PC-9 (cell line): Measurements from ENCODE around the gene ZNF14. TPM values are rescaled to one million over a fixed set of nuclear protein-coding genes. Genes with fewer than 3 reads are reported as not detected.

Source experiments
- BruUV-seq: library from RNA; stranded (reverse); fragments of 400-500 nt; replicated peaks from 2 replicates; lab custom pipeline; 2021; lab: Mats Ljungman, UMichigan
- CTCF ChIA-PET: fragments of 300-600 bp; sonication (Branson Sonifier 250); formaldehyde crosslinking; loops from one replicate; lab custom pipeline; 2022; ENCODE audit warnings: antibody characterized with exemption; lab: Charles Lee
- POLR2A ChIA-PET: fragments of 300-600 bp; sonication (Branson Sonifier 250); formaldehyde crosslinking; loops from one replicate; lab custom pipeline; 2022; ENCODE audit warnings: antibody characterized with exemption; ENCODE audit not compliant: unreplicated experiment; lab: Charles Lee
- DNase-seq, 2 experiments: peaks; one replicate each; pipeline versions ENCODE4 v3.0.0 to v3.0.0-alpha.2; 2015 to 2022; ENCODE audit warnings: mixed read lengths in 1 of 2
- H2AFZ ChIP-seq: fragments of 200-600 bp; sonication (generic); 2 replicates; pipeline ENCODE4 v1.8.1; 2017; ENCODE audit warnings: antibody characterized with exemption
- H3F3A ChIP-seq: fragments of 200-600 bp; sonication (generic); 2 replicates; pipeline ENCODE4 v1.8.1; 2017; ENCODE audit warnings: antibody characterized with exemption, mild to moderate bottlenecking, low read depth; ENCODE audit not compliant: insufficient read depth
- H3K27ac ChIP-seq: fragments of 200-600 bp; sonication (generic); 2 replicates; pipeline ENCODE4 v1.6.1; 2016; ENCODE audit warnings: mixed run types
- H3K27me3 ChIP-seq: fragments of 200-600 bp; sonication (generic); 2 replicates; pipeline ENCODE4 v1.6.1; 2016; ENCODE audit warnings: low read depth, mixed run types; ENCODE audit not compliant: insufficient read depth
- H3K36me3 ChIP-seq: fragments of 200-600 bp; sonication (generic); 2 replicates; pipeline ENCODE4 v1.6.1; 2016; ENCODE audit warnings: low read depth, mixed run types
- H3K4me1 ChIP-seq: fragments of 200-600 bp; sonication (generic); replicated peaks from 2 replicates; pipeline ENCODE4 v1.6.1; 2016; ENCODE audit warnings: mixed run types; ENCODE audit not compliant: insufficient read depth
- H3K4me2 ChIP-seq: fragments of 200-600 bp; sonication (generic); 2 replicates; pipeline ENCODE4 v1.6.1; 2017; ENCODE audit warnings: mixed run types
- H3K4me3 ChIP-seq: fragments of 200-600 bp; sonication (generic); 2 replicates; pipeline ENCODE4 v1.6.1; 2016; ENCODE audit warnings: mixed run types
- H3K79me2 ChIP-seq: fragments of 200-600 bp; sonication (generic); 2 replicates; pipeline ENCODE4 v1.6.1; 2017; ENCODE audit warnings: low read depth, mixed run types
- H3K9me2 ChIP-seq: fragments of 200-600 bp; sonication (generic); 2 replicates; pipeline ENCODE4 v1.8.1; 2017; ENCODE audit warnings: mild to moderate bottlenecking; ENCODE audit not compliant: insufficient read depth
- H3K9me3 ChIP-seq: fragments of 200-600 bp; sonication (generic); 2 replicates; pipeline ENCODE4 v1.8.1; 2016; ENCODE audit warnings: low read depth; ENCODE audit not compliant: insufficient read depth
- H4K20me1 ChIP-seq: fragments of 200-600 bp; sonication (generic); 2 replicates; pipeline ENCODE4 v1.8.1; 2017; ENCODE audit not compliant: insufficient read depth
- CTCF ChIP-seq: fragments of 200-600 bp; sonication (generic); conservative IDR thresholded peaks from 2 replicates; pipeline ENCODE4 v1.6.1; 2017; ENCODE audit warnings: mixed run types, antibody characterized with exemption, mild to moderate bottlenecking, moderate library complexity
- EZH2 ChIP-seq: fragments of 200-600 bp; sonication (generic); IDR thresholded peaks from 2 replicates; pipeline ENCODE4 v1.8.0; 2017; ENCODE audit warnings: antibody characterized with exemption, low read depth
- intact Hi-C: fragments of 100-400 bp; cut with micrococcal nuclease; formaldehyde crosslinking; loops from one replicate; pipeline ENCODE4 v1.10.0; 2022; ENCODE audit not compliant: unreplicated experiment
- total RNA-seq: library from RNA; stranded (reverse); gene quantifications from 2 replicates; pipeline ENCODE4 v1.2.3, GENCODE V29; 2021

The ZNF14 gene
- total RNA-seq, 1 experiment from 2014 or later, result 2.8 TPM

- ChIA-PET POLR2A (no interaction called here), CTCF (no interaction called here)
- H4K20me1 ChIP-seq, result no peaks in the 10 kb centered on the region
- TF ChIP-seq CTCF, result no peak
- no peak for TF ChIP-seq EZH2
- H3K27ac ChIP-seq, result no peak overlapping the region
- H3K4me1 ChIP-seq, result peaks cover 16% of the 10 kb centered on the region
- intact Hi-C loops, result loop anchor here (2.0 to 10.0 kb wide), 4 partner anchors 43 to 1990 kb away; partner anchors contain the start of genes CILP2, ZNF100, ZNF253 and ZNF506
- H2AFZ ChIP-seq, result no peak overlapping the region
- DNase-seq, result no peak
- H3F3A ChIP-seq, result no peaks in the 10 kb centered on the region
- H3K79me2 ChIP-seq, result peaks cover 34% of the 10 kb centered on the region
- H3K9me3 ChIP-seq, result peaks cover 40% of the 10 kb centered on the region
- no peaks in the 10 kb centered on the region for H3K27me3 ChIP-seq
- H3K9me2 ChIP-seq, result no peaks in the 10 kb centered on the region
- BruUV-seq, result no TSS peak
- H3K36me3 ChIP-seq, result peaks cover 36% of the 10 kb centered on the region
- peak overlapping the region; percentile 90 for H3K4me2 ChIP-seq
- H3K4me3 ChIP-seq, result peak overlapping the region; percentile 88
Observed at GRCh38 chr19:19777692-19778091, 44.8 kb upstream of the ZNF14 start.

GRCh38 chr19:19776206-19777008 is 43.5 kb upstream of the ZNF14 start:
- Histone ChIP-seq H3K27ac (peak overlapping the region; percentile 30), H3K4me3 (peak overlapping the region; percentile 88), H2AFZ (peak overlapping the region; percentile 87), H4K20me1 (no peaks in the 10 kb centered on the region), H3F3A (no peaks in the 10 kb centered on the region), H3K4me1 (peaks cover 16% of the 10 kb centered on the region), H3K9me3 (peaks cover 29% of the 10 kb centered on the region), H3K79me2 (peaks cover 30% of the 10 kb centered on the region), H3K27me3 (no peaks in the 10 kb centered on the region), H3K36me3 (peaks cover 24% of the 10 kb centered on the region; the same call in 1 of the 2 replicates), H3K4me2 (peak overlapping the region; percentile 90), H3K9me2 (no peaks in the 10 kb centered on the region)
- ChIA-PET POLR2A (interaction anchor here (0.5 to 1.4 kb wide), 13 partner anchors 41 to 576 kb away, joined by 3 to 40 read pairs (median 6); partner anchors contain the start of genes GATAD2A, NDUFA13, ZNF14 and ZNF253), CTCF (interaction anchor here (1.0 kb wide), 1 partner anchor 133 kb away, joined by 3 read pairs; the partner anchor contains the start of gene GMIP)
- no TSS peak for BruUV-seq
- DNase-seq, result peak; percentile 97 to 98
- intact Hi-C loops, result loop anchor here (1.0 to 10.0 kb wide), 7 partner anchors 43 to 1991 kb away; partner anchors contain the start of genes ATP13A1, CILP2, ZNF100 and ZNF101
- no peak for TF ChIP-seq EZH2
- no peak for TF ChIP-seq CTCF

GRCh38 chr19:19775891-19776205 is 42.9 kb upstream of the ZNF14 start:
- H4K20me1 ChIP-seq, result no peaks in the 10 kb centered on the region
- intact Hi-C loops, result loop anchor here (1.0 to 10.0 kb wide), 7 partner anchors 43 to 1991 kb away; partner anchors contain the start of genes ATP13A1, CILP2, ZNF100 and ZNF101
- BruUV-seq, result TSS peak; percentile 92
- H3K4me1 ChIP-seq, result peaks cover 16% of the 10 kb centered on the region
- peak overlapping the region; percentile 88 for H3K4me3 ChIP-seq
- peaks cover 23% of the 10 kb centered on the region for H3K9me3 ChIP-seq
- DNase-seq, result no peak
- peak overlapping the region; percentile 87 for H2AFZ ChIP-seq
- H3K9me2 ChIP-seq, result no peaks in the 10 kb centered on the region
- CTCF ChIA-PET, result interaction anchor here (0.6 to 1.0 kb wide), 2 partner anchors 115 to 132 kb away, joined by 3 read pairs; partner anchors contain the start of gene GMIP
- TF ChIP-seq EZH2 (no peak), CTCF (no peak)
- POLR2A ChIA-PET, result interaction anchor here (0.5 to 1.4 kb wide), 13 partner anchors 41 to 575 kb away, joined by 3 to 40 read pairs (median 6); partner anchors contain the start of genes GATAD2A, NDUFA13, ZNF14 and ZNF253
- H3K27ac ChIP-seq, result peak overlapping the region; percentile 30
- H3K79me2 ChIP-seq, result peaks cover 30% of the 10 kb centered on the region
- H3K27me3 ChIP-seq, result no peaks in the 10 kb centered on the region
- H3K4me2 ChIP-seq, result peak overlapping the region; percentile 87
- H3K36me3 ChIP-seq, result peaks cover 21% of the 10 kb centered on the region; the same call in 1 of the 2 replicates
- no peaks in the 10 kb centered on the region for H3F3A ChIP-seq
